Ecto neural progenitor cell (in vitro differentiated cells): ENCODE data around the gene GAL3ST2.

Source experiments
- DNase-seq: peaks from one replicate; pipeline ENCODE4 v3.0.0-alpha.2; 2018; ENCODE audit warnings: low spot score

Gene GAL3ST2

DNA sequence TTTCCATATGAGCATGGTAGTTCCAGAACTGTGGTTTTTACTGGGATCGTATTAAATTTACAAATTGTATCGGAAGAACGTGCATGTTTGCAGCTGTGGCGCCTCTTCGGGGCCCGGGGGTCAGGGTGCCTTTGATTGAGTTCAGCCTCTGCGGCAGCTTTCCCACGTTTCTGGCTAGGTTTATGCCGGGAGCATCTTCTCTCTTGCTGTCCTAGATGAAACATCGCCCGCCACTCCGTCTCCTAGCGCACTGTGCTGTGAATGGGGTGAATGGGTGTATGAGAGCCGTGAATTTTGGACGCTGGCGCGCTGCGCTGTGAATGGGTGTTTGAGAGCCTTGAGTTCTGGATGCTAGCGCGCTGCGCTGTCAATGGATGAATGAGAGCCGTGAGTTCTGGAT lies 69.8 kb downstream of the GAL3ST2 start:
- DNase-seq = no peak

DNA sequence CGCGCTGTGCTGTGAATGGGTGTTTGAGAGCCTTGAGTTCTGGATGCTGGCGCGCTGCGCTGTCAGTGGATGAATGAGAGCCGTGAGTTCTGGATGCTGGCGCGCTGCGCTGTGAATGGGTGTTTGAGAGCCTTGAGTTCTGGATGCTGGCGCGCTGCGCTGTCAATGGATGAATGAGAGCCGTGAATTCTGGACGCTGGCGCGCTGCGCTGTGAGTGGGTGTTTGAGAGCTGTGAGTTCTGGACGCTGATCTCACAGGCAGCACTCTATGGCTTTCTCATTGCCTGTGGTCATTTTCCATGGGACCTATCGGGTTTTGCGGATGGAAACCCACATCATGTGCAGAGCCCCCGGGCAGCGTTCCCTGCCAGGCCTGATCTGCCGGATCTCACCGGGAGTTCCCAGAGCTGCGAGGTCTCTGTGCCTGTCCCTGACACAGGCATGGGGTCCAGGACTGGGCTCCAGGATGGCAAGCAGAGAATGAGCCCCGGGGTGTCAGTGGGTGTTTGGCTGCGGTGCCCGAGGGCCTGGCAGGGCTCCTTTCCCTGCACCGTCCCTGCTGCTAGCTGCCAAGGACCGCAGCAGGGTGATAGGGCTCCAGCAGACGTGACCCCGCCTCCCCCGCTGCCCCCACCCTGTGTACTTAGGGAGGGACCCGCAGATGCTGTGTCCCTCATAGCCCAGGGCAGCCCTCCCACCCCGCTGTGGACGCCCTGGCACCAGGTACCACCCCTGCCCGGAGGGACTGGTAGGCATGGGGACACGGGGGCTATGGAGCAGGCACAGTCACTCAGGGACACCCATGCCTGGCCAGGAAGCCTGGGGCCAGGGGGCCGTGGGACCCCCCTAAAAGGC lies 72.4 kb downstream of the GAL3ST2 start:
- DNase-seq = no peak

DNA sequence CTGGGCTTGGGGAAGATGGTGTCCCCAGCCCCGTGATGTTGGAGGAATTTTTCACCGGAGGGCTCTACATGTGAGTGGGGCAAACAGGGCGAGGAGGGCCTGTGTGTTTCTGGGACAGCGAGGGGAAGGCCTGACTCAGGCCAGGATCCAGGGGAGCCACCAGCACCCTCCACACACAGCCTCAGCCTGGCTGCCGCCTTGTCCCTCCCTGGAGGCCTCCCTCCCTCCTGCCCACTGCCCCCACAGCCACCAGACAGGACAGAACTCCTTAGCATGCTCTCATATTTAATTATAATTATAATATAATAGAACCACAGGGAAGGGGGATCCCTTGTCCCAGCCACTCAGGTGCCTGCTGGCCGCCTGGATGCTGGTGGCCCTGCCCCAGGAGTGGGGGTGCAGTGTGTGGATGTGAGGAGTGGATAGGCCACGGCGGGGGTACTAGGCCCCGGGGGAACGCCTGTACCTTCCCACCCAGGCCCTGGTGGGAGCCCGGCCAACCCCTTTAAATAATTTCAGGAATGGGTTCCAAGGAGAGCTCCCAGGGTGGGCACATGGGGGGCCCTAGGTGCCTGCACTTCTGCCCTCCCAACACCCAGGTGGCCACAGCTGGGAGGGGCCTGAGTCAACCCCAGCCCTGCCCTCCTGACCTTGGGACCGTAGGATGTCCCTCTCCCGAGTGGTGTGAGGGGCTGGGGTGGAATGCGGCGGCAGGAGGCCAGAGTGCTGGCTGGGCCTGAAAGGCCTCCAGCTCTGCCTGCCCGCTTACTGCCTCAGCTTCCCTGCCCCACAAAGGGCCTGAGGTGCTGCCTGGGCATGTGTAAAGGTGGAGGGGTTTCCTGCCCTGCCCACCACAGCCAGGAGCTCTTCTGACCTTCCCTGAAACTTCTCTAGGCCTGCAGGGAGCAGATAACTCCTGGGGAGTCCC lies 73.3 kb downstream of the GAL3ST2 start:
- DNase-seq = peak; percentile 45

DNA sequence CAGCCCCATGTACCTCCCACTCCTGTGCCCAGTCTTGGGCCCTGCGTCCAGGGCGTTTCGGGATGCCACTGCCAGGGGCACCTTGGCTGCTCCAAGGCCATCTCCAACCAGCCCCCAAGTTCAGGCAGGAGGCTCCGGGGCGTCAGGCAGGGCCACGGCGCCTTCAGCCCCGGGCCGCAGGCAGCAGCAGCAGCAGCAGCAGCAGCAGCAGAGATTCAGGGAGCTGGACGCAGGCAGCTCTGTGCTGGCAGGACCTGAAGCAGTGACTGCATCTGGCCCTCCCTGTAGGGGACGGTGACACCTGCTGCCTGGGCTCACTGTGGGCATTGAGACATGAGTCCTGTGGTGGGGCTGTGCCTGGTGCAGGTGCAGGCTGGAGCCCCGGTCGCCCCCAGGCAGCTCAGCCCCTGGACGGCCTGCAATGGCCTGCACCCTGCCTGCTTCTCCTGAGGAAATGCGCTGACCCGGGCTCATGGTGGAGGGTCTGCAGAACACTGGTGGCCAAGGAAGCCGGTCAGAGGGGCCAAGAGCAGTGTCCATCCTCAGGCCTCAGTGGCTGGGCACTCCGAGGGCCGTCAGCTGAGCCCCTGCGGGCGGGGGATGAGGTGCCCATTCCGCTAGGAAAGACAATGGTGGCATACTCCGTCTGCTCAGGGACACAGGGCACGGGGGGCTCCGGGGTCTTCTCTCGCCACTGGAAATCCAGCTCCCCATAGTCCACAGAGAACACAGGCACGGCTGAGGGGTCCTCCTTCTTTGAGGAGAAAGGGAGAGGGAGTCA lies 74.1 kb downstream of the GAL3ST2 start:
- DNase-seq = peak; percentile 48

DNA sequence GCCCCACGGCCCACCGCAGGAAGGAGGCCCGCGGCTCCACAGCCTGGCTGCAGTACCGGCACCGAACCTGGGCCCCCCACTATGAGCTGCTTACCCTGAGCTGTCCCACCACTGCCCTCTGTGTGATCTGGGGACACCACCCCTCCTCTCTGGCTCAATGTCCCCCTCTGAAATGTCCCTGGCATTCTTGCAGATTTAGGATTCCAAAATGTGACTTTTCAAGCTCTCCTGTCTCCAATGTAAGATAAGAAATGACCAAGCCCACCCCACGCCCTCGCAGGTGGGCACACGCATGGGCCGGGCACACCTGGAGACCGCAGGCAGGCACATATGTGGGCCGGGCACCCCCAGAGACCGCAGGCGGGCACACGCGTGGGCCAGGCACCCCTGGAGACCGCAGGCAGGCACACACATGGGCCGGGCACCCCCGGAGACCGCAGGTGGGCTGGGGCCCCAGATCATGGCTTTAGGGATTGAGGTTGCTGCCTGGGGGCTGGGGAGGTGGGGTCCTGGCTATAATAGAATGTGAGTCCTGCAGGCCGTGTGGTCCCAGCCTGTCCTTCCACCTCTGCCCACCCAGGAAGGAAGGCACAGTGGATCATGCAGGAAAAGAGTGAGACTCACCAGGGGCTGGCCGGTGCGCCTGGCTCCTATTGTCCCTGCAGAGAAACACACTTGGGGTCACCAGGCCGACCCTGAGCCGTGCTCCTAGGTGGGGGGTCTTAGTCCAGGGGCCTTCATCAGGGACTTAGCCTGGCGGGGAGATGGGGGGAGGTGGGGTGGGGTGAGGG lies 74.9 kb downstream of the GAL3ST2 start:
- DNase-seq = peak; percentile 55

GRCh38 chr2:241852116-241852980 lies 75.7 kb downstream of the GAL3ST2 start:
- DNase-seq = no peak

DNA sequence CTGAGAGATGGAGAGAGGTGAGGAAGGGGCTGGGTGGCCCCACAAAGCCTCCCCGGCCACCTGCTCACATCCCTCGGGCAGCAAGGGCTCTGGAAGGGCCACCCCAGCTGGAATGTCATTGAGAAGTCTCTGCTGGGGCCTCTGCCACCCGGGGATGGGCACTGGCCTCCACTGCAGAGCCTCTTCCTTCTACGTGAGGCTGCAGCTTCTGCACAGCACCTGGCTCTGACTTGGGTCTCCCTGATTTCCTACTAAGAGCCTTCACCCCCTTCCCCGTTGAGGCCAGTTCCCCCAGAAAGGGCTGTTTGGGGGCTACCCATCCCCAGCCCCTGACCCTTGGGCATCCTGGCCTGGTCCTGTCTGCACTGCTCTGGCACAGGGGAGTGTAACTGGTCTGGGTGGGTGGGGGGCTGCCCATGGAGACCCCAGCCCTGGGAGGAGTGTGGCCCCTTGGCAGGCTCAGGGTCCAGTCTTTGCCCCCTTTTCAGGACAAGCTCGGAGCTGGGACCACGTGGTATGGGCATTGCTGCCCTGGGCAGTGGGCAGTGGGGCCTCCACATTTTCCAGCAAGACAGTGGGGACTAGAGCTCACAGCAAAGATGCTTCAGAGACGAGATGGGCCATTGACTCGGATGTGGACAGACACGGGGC lies 76.5 kb downstream of the GAL3ST2 start:
- no peak for DNase-seq
